CD14-positive monocyte (primary cell): Measurements from ENCODE around the gene S1PR2. TPM values are rescaled to one million over a fixed set of nuclear protein-coding genes. Genes with fewer than 3 reads are reported as not detected.

Experiments
- DNase-seq, 3 donors: peaks; one replicate each; pipeline ENCODE4 v3.0.0-alpha.2; 2011 to 2022
- H2AFZ ChIP-seq: 2 replicates; pipeline ENCODE4 v1.6.0; 2012; ENCODE audit warnings: mild to moderate bottlenecking, low read depth, low read length, inconsistent platforms; ENCODE audit not compliant: insufficient read depth, poor library complexity, severe bottlenecking
- H3K27ac ChIP-seq, 2 donors: 1 replicate in 1 of 2; 2 replicates in 1 of 2; pipeline ENCODE4 v1.5.1; 2012 to 2013; ENCODE audit warnings: low read length in 2 of 2, control low read depth in 1 of 2, inconsistent platforms in 1 of 2, low read depth in 1 of 2, mild to moderate bottlenecking in 1 of 2
- H3K27me3 ChIP-seq, 2 donors: one replicate each; pipeline versions ENCODE4 v1.6.0 to v1.6.1; 2011 to 2013; ENCODE audit warnings: low read length in 2 of 2; ENCODE audit not compliant: control insufficient read depth in 2 of 2, insufficient read depth in 2 of 2
- H3K36me3 ChIP-seq, 2 donors: replicated peaks in 1 of 2; 1 replicate in 1 of 2; 2 replicates in 1 of 2; pipeline versions ENCODE4 v1.5.1 to v1.6.1; 2012 to 2013; ENCODE audit warnings: low read length in 2 of 2, control low read depth in 1 of 2, inconsistent platforms in 1 of 2, mild to moderate bottlenecking in 1 of 2; ENCODE audit not compliant: insufficient read depth in 2 of 2, control insufficient read depth in 1 of 2
- H3K4me1 ChIP-seq, 2 donors: 1 replicate in 1 of 2; 2 replicates in 1 of 2; pipeline versions ENCODE4 v1.5.1 to v1.6.1; 2012 to 2013; ENCODE audit warnings: low read length in 2 of 2, control low read depth in 1 of 2, inconsistent platforms in 1 of 2, mild to moderate bottlenecking in 1 of 2, moderate library complexity in 1 of 2; ENCODE audit not compliant: insufficient read depth in 2 of 2, control insufficient read depth in 1 of 2
- H3K4me2 ChIP-seq: replicated peaks from 2 replicates; pipeline ENCODE3; 2012; ENCODE audit warnings: low read length, moderate library complexity, mild to moderate bottlenecking; ENCODE audit not compliant: poor library complexity, severe bottlenecking; ENCODE audit errors: extremely low read depth
- H3K4me3 ChIP-seq, 3 experiments: fragments of 200-600 bp in 1 of 3; sonication (generic) in 1 of 3; replicated peaks in 1 of 3; 1 replicate in 2 of 3; 2 replicates in 1 of 3; pipeline ENCODE4 v1.5.1; 2011 to 2013; ENCODE audit warnings: low read length in 3 of 3, mild to moderate bottlenecking in 3 of 3, control low read depth in 2 of 3, low read depth in 2 of 3, inconsistent platforms in 1 of 3, moderate library complexity in 1 of 3
- H3K79me2 ChIP-seq: 2 replicates; pipeline ENCODE4 v1.6.0; 2012; ENCODE audit warnings: mild to moderate bottlenecking, control low read depth, inconsistent platforms, low read length, moderate library complexity; ENCODE audit not compliant: insufficient read depth
- H3K9ac ChIP-seq: 2 replicates; pipeline ENCODE4 v1.6.0; 2017; ENCODE audit warnings: low read length, mild to moderate bottlenecking; ENCODE audit not compliant: insufficient read depth, poor library complexity, severe bottlenecking
- H3K9me3 ChIP-seq, 2 donors: replicated peaks in 1 of 2; 1 replicate in 1 of 2; 2 replicates in 1 of 2; pipeline versions ENCODE4 v1.5.1 to v1.6.1; 2012 to 2013; ENCODE audit warnings: low read length in 2 of 2, control low read depth in 1 of 2; ENCODE audit not compliant: control insufficient read depth in 1 of 2, insufficient read depth in 1 of 2
- H4K20me1 ChIP-seq: 2 replicates; pipeline ENCODE4 v1.6.0; 2012; ENCODE audit warnings: mild to moderate bottlenecking, low read length, control low read depth, moderate library complexity; ENCODE audit not compliant: insufficient read depth
- H3K27ac Mint-ChIP-seq, 7 donors: one replicate each; pipeline ENCODE4 v1.8.0; 2020; ENCODE audit warnings: mild to moderate bottlenecking in 7 of 7, mixed read lengths in 7 of 7, moderate library complexity in 6 of 7, inconsistent platforms in 2 of 7
- H3K27me3 Mint-ChIP-seq, 3 donors: one replicate each; pipeline ENCODE4 v1.8.0; 2021 to 2022; ENCODE audit warnings: low read depth in 3 of 3, mild to moderate bottlenecking in 3 of 3, mixed read lengths in 3 of 3, moderate library complexity in 3 of 3, inconsistent platforms in 1 of 3
- H3K36me3 Mint-ChIP-seq, 2 donors: one replicate each; pipeline ENCODE4 v1.8.0; 2020; ENCODE audit warnings: mixed read lengths in 2 of 2, inconsistent platforms in 1 of 2, mild to moderate bottlenecking in 1 of 2
- H3K4me1 Mint-ChIP-seq: one replicate; pipeline ENCODE4 v1.8.0; 2020; ENCODE audit warnings: mild to moderate bottlenecking, mixed read lengths
- H3K4me3 Mint-ChIP-seq, 2 donors: one replicate each; pipeline ENCODE4 v1.8.0; 2020; ENCODE audit warnings: mild to moderate bottlenecking in 2 of 2, mixed read lengths in 2 of 2, moderate library complexity in 1 of 2
- H3K9me3 Mint-ChIP-seq, 7 donors: one replicate each; pipeline ENCODE4 v1.8.0; 2020 to 2022; ENCODE audit warnings: mixed read lengths in 7 of 7, mild to moderate bottlenecking in 6 of 7, moderate library complexity in 6 of 7, inconsistent platforms in 2 of 7
- WGBS: methylation state at CpG from one replicate; pipeline ENCODE4 v1.1.5; 2013; ENCODE audit warnings: missing lambda C conversion rate; ENCODE audit not compliant: insufficient coverage; 5-methylcytosine and 5-hydroxymethylcytosine counted together
- intact Hi-C, 2 donors: fragments of 100-400 bp; cut with micrococcal nuclease; formaldehyde crosslinking; loops; one replicate each; pipeline versions ENCODE4 v1.15.0 to v1.15.1; 2023
- polyA plus RNA-seq, 3 donors: library from polyadenylated mRNA; depleted of rRNA in 1 of 3; unstranded in 2 of 3; stranded (reverse) in 1 of 3; fragments of 300-500 nt in 2 of 3; fragments of >200 nt in 1 of 3; fragmentation: Illumina TruSeq in 2 of 3; gene quantifications; 1 replicate in 2 of 3; 2 replicates in 1 of 3; pipeline ENCODE4 v1.2.3, GENCODE V29; 2012 to 2021
- TF ChIP-seq, protein P1 (sequence below): fragments of 200-600 bp; IDR thresholded peaks from one replicate; pipeline ENCODE4 v1.8.0; 2022; ENCODE audit warnings: antibody characterized with exemption, mild to moderate bottlenecking

Gene S1PR2
- polyA plus RNA-seq, 3 donors = 0.40 to 2.0 (median 0.55) TPM

GRCh38 chr19:10194500-10195198, 36.5 kb downstream of the S1PR2 start, which contains the start of gene DNMT1:
TSS of gene DNMT1 (minus strand) at chr19:10194953. CDS start at chr19:10194899, 54 bp downstream.
- peak within 1 kb of the TSS; percentile 70 for H3K9ac ChIP-seq
- peak within 1 kb of the TSS; percentile 82 to 95 (median 82) for H3K4me3 ChIP-seq
- peaks cover 29% of the 10 kb centered on the region for H3K4me1 Mint-ChIP-seq
- H3K9me3 ChIP-seq = no peaks in the 10 kb centered on the region
- TF ChIP-seq, protein P1, sequence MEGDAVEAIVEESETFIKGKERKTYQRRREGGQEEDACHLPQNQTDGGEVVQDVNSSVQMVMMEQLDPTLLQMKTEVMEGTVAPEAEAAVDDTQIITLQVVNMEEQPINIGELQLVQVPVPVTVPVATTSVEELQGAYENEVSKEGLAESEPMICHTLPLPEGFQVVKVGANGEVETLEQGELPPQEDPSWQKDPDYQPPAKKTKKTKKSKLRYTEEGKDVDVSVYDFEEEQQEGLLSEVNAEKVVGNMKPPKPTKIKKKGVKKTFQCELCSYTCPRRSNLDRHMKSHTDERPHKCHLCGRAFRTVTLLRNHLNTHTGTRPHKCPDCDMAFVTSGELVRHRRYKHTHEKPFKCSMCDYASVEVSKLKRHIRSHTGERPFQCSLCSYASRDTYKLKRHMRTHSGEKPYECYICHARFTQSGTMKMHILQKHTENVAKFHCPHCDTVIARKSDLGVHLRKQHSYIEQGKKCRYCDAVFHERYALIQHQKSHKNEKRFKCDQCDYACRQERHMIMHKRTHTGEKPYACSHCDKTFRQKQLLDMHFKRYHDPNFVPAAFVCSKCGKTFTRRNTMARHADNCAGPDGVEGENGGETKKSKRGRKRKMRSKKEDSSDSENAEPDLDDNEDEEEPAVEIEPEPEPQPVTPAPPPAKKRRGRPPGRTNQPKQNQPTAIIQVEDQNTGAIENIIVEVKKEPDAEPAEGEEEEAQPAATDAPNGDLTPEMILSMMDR = no peak
- peaks cover 25% of the 10 kb centered on the region for H4K20me1 ChIP-seq
- H3K4me2 ChIP-seq = peak within 1 kb of the TSS; percentile 99
- H3K27me3 ChIP-seq = no peaks in the 10 kb centered on the region
- H3K9me3 Mint-ChIP-seq = no peaks in the 10 kb centered on the region
- under 1% methylated on average over 58 of the region's 71 CpGs for WGBS
- H3K27me3 Mint-ChIP-seq = no peaks in the 10 kb centered on the region
- peak; percentile 89 to 95 (median 93) for DNase-seq
- intact Hi-C loops = loop anchor here (5.0 to 10.0 kb wide), 3 partner anchors 58 to 90 kb away; partner anchors contain the start of genes MRPL4 (in 2 of the 2), ANGPTL6 (in 1 of the 2) and PPAN (in 1 of the 2)
- peak within 1 kb of the TSS; percentile 88 to 91 for H3K4me3 Mint-ChIP-seq
- peaks cover 53% of the 10 kb centered on the region for H3K79me2 ChIP-seq
- peak within 1 kb of the TSS; percentile 68 to 92 (median 85) for H3K27ac Mint-ChIP-seq
- H3K4me1 ChIP-seq = peaks cover 40 to 50% of the 10 kb centered on the region in 2 donors
- peak within 1 kb of the TSS; percentile 97 for H2AFZ ChIP-seq
- peaks cover 2 to 8% of the 10 kb centered on the region in 2 donors for H3K36me3 ChIP-seq
- H3K27ac ChIP-seq = peak within 1 kb of the TSS; percentile 55 to 76
- H3K36me3 Mint-ChIP-seq = peaks cover 10 to 13% of the 10 kb centered on the region in 2 donors

- Histone ChIP-seq H3K9ac (peak overlapping the region; percentile 70), H4K20me1 (peaks cover 28% of the 10 kb centered on the region), H3K27me3 (no peaks in the 10 kb centered on the region), H3K9me3 (no peaks in the 10 kb centered on the region), H3K4me1 (peaks cover 33 to 43% of the 10 kb centered on the region in 2 donors), H2AFZ (peak overlapping the region; percentile 97), H3K4me3 (peak overlapping the region; percentile 82 to 95 (median 82)), H3K36me3 (peaks cover 4 to 9% of the 10 kb centered on the region in 2 donors), H3K79me2 (peaks cover 60% of the 10 kb centered on the region), H3K4me2 (peak overlapping the region; percentile 99), H3K27ac (peak overlapping the region; percentile 55 to 76)
- Mint-ChIP-seq H3K9me3 (no peaks in the 10 kb centered on the region), H3K27ac (peak overlapping the region; percentile 65 to 88 (median 78)), H3K4me1 (peaks cover 23% of the 10 kb centered on the region), H3K4me3 (peak overlapping the region; percentile 88 to 91), H3K27me3 (no peaks in the 10 kb centered on the region), H3K36me3 (peaks cover 10 to 15% of the 10 kb centered on the region in 2 donors)
- intact Hi-C loops = loop anchor here (5.0 to 10.0 kb wide), 3 partner anchors 58 to 89 kb away; partner anchors contain the start of genes ANGPTL6 (in 1 of the 2), MRPL4 (in 1 of the 2) and PPAN (in 1 of the 2)
- TF ChIP-seq, protein P1 = no peak
- WGBS = under 1% methylated on average over 30 of the region's 30 CpGs
- DNase-seq = no peak
These were observed 37.2 kb downstream of the S1PR2 start for GRCh38 chr19:10193790-10194499.
